ENCODE results near the gene OR52D1.

DNA sequence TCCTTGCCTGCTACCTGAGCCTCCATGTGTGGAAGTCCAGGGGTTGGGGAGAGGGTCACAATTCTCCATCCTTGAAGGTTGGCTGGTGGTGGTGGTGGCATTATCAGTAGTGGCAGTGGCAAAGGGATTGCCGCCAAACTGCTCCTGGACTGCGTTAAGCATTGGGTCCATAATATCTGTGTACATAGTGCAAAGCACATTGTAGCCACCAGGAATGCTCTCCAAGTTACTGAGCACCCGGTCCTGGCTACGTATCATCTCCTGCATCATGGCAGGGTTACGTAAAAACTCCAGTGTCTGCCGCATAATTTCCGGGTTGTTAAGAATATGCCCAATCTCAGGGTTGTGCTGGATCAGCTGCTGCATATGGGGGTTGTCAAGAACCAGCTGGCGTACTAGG, 20.1 kb downstream of the OR52D1 start:
- TF ChIP-seq EP300 (IDR thresholded peaks at IDR 0.05) (no peak), POLR2AphosphoS5 (IDR thresholded peaks at IDR 0.05) (no peak)
